ENCODE data around the gene SIPA1L2.
"Not testable (repeated sequence)": the region's sequence is repeated elsewhere in the genome, so short reads cannot be mapped to it uniquely, and the experiment has no call there.

Gene SIPA1L2

GRCh38 chr1:232620356-232620969 is 9.5 kb downstream of the SIPA1L2 start:
- in situ Hi-C loops (cut with MboI; ENCODE audit: low sequenced_read_pairs) = no loop called here

- in situ Hi-C loops (cut with MboI; ENCODE audit: low sequenced_read_pairs) = no loop called here
Measured at GRCh38 chr1:232617237-232617636, 12.7 kb downstream of the SIPA1L2 start.

- in situ Hi-C loops (cut with MboI; ENCODE audit: low sequenced_read_pairs) = no loop called here
Measured at GRCh38 chr1:232615306-232615800, 14.6 kb downstream of the SIPA1L2 start.

- in situ Hi-C loops (cut with MboI; ENCODE audit: low sequenced_read_pairs) = no loop called here
Measured at GRCh38 chr1:232614811-232615210, 15.1 kb downstream of the SIPA1L2 start.

GRCh38 chr1:232613752-232614381 is 16.1 kb downstream of the SIPA1L2 start:
- in situ Hi-C loops (cut with MboI; ENCODE audit: low sequenced_read_pairs) = no loop called here

- in situ Hi-C loops (cut with MboI; ENCODE audit: low sequenced_read_pairs) = not testable (repeated sequence)
Measured at GRCh38 chr1:232612836-232613235, 17.1 kb downstream of the SIPA1L2 start.

- in situ Hi-C loops (cut with MboI; ENCODE audit: low sequenced_read_pairs) = no loop called here
Measured at GRCh38 chr1:232611834-232612233, 18.1 kb downstream of the SIPA1L2 start.

GRCh38 chr1:232610902-232611745 is 18.8 kb downstream of the SIPA1L2 start:
- in situ Hi-C loops (cut with MboI; ENCODE audit: low sequenced_read_pairs) = not testable (repeated sequence)

- in situ Hi-C loops (cut with MboI; ENCODE audit: low sequenced_read_pairs) = no loop called here
Measured at GRCh38 chr1:232610192-232610901, 19.6 kb downstream of the SIPA1L2 start.

- in situ Hi-C loops (cut with MboI; ENCODE audit: low sequenced_read_pairs) = no loop called here
Measured at GRCh38 chr1:232608427-232608826, 21.5 kb downstream of the SIPA1L2 start.

GRCh38 chr1:232602622-232603021 is 27.3 kb downstream of the SIPA1L2 start:
- in situ Hi-C loops (cut with MboI; ENCODE audit: low sequenced_read_pairs) = no loop called here

GRCh38 chr1:232600424-232601258 is 29.3 kb downstream of the SIPA1L2 start:
- in situ Hi-C loops (cut with MboI; ENCODE audit: low sequenced_read_pairs) = no loop called here

- in situ Hi-C loops (cut with MboI; ENCODE audit: low sequenced_read_pairs) = no loop called here
Measured at GRCh38 chr1:232599178-232600041, 30.5 kb downstream of the SIPA1L2 start.

- in situ Hi-C loops (cut with MboI; ENCODE audit: low sequenced_read_pairs) = no loop called here
Measured at GRCh38 chr1:232598837-232599177, 31.1 kb downstream of the SIPA1L2 start.

GRCh38 chr1:232598133-232598532 is 31.8 kb downstream of the SIPA1L2 start:
- in situ Hi-C loops (cut with MboI; ENCODE audit: low sequenced_read_pairs) = no loop called here

GRCh38 chr1:232597721-232598120 is 32.2 kb downstream of the SIPA1L2 start:
- in situ Hi-C loops (cut with MboI; ENCODE audit: low sequenced_read_pairs) = no loop called here

- in situ Hi-C loops (cut with MboI; ENCODE audit: low sequenced_read_pairs) = no loop called here
Measured at GRCh38 chr1:232596666-232597303, 33.1 kb downstream of the SIPA1L2 start.

GRCh38 chr1:232594768-232595698 is 34.9 kb downstream of the SIPA1L2 start:
- in situ Hi-C loops (cut with MboI; ENCODE audit: low sequenced_read_pairs) = no loop called here
